ENCODE measurements around the gene ZFP37.

DNA sequence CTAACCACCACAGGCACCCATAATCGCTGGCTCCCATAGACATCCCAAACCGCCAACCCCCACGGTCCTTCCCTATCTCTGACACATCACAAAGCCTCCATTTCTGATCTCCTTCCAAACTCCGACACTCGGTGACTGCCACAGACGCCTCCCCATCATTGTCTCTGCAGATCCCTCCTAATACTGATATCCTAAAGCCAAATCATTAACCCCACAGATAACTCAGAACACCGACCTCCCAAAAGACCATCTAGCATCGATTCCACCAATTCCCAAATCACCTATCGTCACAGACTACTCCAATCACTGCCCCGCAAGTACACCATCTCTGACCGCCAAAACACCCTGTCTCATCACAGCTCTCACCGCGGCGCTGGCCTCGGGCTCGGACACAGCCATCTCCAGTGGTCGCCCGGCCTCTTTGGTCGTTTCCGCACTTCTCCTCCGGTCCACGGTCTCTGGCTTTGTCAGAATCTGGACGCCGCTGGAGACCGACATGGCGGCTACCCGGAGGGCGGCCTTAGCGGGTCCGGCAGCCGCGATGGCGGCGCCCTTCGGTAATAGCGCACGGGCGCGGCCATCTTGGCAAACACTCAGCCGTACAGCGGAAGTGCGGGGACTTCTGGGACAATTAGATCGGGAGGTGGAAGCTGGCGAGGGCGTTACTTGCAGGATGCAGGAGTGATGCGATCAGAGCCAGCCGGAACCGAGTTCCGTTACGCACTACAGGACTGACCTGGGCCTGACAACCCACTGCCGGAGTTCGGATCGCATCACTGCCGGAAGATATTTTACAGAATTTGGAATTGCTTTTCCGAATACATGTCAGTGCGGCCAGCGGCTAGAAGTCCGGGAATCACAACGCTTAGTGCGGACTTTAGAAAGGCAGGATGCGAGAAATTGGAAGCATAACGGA is at the start of gene ZFP37:
- TF ChIP-seq, protein P1, sequence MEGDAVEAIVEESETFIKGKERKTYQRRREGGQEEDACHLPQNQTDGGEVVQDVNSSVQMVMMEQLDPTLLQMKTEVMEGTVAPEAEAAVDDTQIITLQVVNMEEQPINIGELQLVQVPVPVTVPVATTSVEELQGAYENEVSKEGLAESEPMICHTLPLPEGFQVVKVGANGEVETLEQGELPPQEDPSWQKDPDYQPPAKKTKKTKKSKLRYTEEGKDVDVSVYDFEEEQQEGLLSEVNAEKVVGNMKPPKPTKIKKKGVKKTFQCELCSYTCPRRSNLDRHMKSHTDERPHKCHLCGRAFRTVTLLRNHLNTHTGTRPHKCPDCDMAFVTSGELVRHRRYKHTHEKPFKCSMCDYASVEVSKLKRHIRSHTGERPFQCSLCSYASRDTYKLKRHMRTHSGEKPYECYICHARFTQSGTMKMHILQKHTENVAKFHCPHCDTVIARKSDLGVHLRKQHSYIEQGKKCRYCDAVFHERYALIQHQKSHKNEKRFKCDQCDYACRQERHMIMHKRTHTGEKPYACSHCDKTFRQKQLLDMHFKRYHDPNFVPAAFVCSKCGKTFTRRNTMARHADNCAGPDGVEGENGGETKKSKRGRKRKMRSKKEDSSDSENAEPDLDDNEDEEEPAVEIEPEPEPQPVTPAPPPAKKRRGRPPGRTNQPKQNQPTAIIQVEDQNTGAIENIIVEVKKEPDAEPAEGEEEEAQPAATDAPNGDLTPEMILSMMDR (conservative IDR thresholded peaks at IDR 0.05 in 1 of 2, IDR thresholded peaks at IDR 0.05 in 1 of 2; ENCODE audit: extremely low read depth in 1 of 2, insufficient read depth in 1 of 2, low read depth in 1 of 2, low read length in 2 of 2), result no peak
- TF ChIP-seq EZH2 (IDR thresholded peaks at IDR 0.05; ENCODE audit: borderline replicate concordance, low read length), result no peak
